Measurements from ENCODE around the gene RNF167. TPM values are rescaled to one million over a fixed set of nuclear protein-coding genes. Genes with fewer than 3 reads are reported as not detected.
A peak's percentile ranks its signal among the peaks of the same experiment; 100 is the strongest.

Gene RNF167
- total RNA-seq, 1 experiment from 2014 or later = 30.6 TPM

DNA sequence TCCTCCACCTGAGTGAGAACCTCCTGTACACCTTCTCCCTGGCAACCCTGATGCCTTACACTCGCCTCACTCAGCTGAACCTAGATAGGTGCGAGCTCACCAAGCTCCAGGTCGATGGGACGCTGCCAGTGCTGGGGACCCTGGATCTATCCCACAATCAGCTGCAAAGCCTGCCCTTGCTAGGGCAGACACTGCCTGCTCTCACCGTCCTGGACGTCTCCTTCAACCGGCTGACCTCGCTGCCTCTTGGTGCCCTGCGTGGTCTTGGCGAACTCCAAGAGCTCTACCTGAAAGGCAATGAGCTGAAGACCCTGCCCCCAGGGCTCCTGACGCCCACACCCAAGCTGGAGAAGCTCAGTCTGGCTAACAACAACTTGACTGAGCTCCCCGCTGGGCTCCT, 7.3 kb upstream of the RNF167 start:
- DNase-seq (ENCODE audit: low read depth, low spot score) = no peak
- in situ Hi-C loops (cut with HindIII; ENCODE audit: low pct_unique_long_range_greater_than_20kb, low sequenced_read_pairs) = no loop called here

DNA sequence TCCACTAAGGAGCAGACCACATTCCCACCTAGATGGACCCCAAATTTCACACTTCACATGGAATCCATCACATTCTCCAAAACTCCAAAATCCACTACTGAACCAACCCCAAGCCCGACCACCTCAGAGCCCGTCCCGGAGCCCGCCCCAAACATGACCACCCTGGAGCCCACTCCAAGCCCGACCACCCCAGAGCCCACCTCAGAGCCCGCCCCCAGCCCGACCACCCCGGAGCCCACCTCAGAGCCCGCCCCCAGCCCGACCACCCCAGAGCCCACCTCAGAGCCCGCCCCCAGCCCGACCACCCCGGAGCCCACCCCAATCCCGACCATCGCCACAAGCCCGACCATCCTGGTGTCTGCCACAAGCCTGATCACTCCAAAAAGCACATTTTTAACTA, 6.4 kb upstream of the RNF167 start:
- in situ Hi-C loops (cut with HindIII; ENCODE audit: low pct_unique_long_range_greater_than_20kb, low sequenced_read_pairs) = no loop called here
- no peak for DNase-seq (ENCODE audit: low read depth, low spot score)

DNA sequence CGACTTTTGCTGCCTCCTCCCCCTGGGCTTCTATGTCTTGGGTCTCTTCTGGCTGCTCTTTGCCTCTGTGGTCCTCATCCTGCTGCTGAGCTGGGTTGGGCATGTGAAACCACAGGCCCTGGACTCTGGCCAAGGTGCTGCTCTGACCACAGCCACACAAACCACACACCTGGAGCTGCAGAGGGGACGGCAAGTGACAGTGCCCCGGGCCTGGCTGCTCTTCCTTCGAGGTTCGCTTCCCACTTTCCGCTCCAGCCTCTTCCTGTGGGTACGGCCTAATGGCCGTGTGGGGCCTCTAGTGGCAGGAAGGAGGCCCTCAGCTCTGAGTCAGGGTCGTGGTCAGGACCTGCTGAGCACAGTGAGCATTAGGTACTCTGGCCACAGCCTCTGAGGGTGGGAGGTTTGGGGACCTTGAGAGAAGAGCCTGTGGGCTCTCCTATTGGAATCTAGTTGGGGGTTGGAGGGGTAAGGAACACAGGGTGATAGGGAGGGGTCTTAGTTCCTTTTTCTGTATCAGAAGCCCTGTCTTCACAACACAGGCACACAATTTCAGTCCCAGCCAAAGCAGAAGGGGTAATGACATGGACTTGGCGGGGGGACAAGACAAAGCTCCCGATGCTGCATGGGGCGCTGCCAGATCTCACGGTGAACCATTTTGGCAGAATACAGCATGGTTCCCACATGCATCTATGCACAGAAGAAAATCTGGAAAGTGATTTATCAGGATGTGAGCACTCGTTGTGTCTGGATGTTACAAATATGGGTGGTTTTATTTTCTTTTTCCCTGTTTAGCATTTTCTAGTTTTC, 5.7 kb upstream of the RNF167 start:
- peak; percentile 47 for DNase-seq (ENCODE audit: low read depth, low spot score)
- in situ Hi-C loops (cut with HindIII; ENCODE audit: low pct_unique_long_range_greater_than_20kb, low sequenced_read_pairs) = no loop called here

DNA sequence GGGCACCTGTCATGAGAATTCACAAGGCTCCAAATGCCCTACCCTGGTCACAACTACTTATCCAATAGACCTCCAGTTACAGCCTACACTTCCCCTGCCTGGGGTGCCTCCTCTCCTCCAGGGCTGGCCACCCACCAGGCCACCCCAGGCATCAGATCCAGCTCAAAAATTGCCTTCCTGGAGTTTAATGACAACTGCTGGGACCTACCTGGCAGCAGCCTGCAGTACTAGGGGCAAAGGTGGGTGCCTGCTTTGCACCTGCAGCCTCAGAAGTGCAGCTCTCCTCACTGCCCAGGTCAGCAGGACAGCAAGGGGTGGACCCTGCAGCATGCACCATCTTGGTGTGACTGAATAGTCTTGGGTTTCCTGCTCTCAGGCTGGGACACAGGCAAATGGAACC, 4.4 kb upstream of the RNF167 start:
- no peak for DNase-seq (ENCODE audit: low read depth, low spot score)
- in situ Hi-C loops (cut with HindIII; ENCODE audit: low pct_unique_long_range_greater_than_20kb, low sequenced_read_pairs) = no loop called here

DNA sequence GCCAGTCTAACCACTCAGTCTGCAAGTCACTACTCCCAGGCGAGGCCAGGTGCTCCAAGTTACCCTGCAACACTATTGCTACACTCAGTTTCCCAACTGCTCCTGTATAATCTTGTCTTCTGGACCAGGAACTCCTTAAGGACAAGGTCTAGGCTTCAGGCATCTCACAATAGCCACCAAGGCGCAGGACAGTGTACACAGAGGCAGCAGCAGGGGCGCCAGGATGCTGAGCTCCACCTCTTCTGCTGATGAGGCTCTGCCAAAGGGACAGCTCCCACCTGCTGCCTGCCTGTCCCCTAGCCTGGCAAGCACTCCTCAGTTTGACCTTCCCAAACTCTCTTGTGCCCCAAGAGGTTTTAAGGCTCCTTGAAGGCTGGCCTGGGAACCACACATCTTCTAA, 3.6 kb upstream of the RNF167 start:
- DNase-seq (ENCODE audit: low read depth, low spot score) = no peak
- in situ Hi-C loops (cut with HindIII; ENCODE audit: low pct_unique_long_range_greater_than_20kb, low sequenced_read_pairs) = no loop called here

DNA sequence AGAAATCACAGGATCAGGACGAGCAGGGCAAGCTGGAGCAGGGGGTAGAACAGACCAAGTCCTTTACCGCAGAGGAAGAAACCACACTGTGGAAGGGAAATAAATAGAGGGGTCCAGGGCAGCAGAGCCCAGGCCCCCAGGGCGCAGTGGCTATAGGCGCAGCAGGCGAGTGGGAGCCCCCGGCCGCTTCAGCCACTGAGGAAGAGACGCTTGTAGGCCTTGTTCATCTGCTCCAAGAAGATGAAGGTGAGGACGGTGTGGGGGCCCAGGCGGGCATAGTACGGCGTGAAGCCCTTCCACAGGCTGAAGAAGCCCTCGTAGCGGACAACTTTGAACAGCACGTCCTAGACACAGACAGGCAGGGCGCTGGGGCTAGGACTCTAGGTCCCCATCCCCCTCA, 2.5 kb upstream of the RNF167 start:
- no peak for DNase-seq (ENCODE audit: low read depth, low spot score)
- in situ Hi-C loops (cut with HindIII; ENCODE audit: low pct_unique_long_range_greater_than_20kb, low sequenced_read_pairs) = no loop called here

DNA sequence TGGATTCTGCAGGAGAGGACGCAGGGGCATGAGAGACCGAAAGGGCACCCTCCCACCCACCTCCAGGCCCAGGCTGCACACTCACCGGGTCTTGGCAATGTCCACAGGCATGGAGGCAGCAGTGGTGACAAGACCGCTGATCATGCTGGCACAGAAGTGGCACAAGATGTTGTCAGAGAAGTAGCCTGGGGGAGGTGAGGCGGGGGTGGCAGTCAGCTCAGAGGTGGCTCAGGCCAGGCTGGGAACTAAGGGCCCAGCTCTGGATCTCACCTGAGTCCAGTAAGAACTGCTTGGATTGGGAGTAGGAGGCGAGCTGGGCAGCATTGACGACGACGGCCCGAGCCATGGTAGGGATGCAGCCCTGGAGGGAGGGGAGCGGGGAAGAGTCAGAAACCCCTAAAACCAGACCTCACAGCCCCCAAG, 2.0 kb upstream of the RNF167 start:
- DNase-seq (ENCODE audit: low read depth, low spot score) = no peak
- in situ Hi-C loops (cut with HindIII; ENCODE audit: low pct_unique_long_range_greater_than_20kb, low sequenced_read_pairs) = no loop called here

DNA sequence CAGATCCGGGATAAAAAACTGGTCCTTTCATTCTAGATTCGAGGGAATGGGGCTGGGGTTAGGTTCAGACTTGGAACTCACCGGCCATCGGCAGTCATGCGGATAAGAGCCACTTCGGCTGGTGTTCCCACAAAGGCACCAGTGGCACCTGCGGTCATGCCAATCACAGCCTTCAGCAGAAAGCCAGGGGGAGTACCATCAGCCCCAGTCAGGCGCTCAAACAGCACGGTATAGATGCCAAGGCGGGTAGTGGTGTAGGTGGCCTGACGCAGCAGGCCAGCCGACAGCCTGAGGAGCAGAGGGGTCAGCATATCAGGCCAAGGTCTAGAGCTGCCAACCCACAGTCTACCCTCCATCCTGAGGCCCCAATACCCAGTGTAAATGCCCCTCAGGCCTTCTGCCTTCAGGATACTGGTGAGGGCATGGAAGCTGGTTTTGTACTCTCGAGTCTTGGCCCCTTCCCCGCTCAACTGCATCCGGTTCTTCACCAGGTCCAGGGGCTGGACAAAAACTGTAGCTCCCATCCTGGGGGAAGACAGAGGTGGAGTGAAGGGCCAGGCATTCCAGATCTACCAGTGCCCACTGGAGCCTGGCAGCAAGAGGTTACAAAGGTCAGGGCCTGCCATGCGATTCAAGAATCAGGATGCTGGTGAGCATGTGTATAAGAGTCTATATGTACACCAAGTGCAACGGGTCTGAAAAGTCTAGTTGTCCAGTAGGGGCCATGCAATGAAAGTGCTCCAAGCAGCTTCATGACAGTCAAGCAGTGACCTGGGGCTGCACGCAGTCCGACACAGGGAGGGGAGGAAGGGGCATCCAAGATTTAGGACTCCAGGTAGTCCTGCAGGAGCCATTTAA, 1.2 kb upstream of the RNF167 start:
- in situ Hi-C loops (cut with HindIII; ENCODE audit: low pct_unique_long_range_greater_than_20kb, low sequenced_read_pairs) = no loop called here
- no peak for DNase-seq (ENCODE audit: low read depth, low spot score)

DNA sequence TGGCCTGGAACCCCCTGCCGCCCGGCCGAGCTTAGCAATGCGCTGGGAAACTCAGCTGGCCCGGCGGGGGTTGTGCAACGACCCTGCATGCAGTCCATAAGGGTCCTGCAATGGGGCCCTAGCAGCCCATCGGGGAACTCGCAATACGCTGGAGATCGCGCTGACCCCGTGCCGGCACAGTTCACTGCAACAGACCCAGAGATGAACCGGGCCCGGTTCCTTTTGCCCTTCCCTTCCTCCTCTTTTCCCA, 597 bp upstream of the RNF167 start:
- no peak for DNase-seq (ENCODE audit: low read depth, low spot score)
- in situ Hi-C loops (cut with HindIII; ENCODE audit: low pct_unique_long_range_greater_than_20kb, low sequenced_read_pairs) = no loop called here

DNA sequence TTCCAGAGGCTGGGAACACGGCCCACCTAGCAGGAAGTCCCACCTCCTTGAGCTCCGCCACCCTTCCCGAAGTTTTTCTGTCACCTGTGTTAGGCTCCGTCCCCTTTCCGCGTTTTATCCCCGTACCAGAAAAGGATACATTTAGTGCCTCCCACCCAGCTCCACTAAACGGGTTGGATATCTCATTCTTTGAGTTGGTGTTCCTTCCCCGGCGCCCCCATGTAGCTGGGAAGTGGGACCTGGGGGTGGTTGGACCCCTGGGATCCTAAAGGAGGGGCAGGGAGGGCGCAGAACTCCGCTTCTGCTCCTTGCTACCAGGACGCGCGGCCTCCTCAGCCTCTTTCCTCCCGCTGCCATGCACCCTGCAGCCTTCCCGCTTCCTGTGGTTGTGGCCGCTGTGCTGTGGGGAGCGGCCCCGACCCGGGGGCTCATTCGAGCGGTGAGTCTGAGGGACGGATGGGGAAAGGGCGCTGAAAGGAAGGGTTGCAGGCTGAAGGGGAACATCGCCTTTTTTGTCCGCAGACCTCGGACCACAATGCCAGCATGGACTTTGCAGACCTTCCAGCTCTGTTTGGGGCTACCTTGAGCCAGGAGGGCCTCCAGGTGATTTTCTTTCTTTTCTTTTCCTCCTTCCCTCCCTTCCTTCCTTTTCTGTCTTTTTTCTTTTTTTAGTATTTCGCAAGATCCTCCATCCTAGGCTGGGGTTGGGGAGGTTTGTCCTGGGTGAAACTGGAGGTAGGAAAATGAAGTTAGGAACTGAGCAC, 669 bp downstream of the RNF167 start:
- in situ Hi-C loops (cut with HindIII; ENCODE audit: low pct_unique_long_range_greater_than_20kb, low sequenced_read_pairs) = no loop called here
- no peak for DNase-seq (ENCODE audit: low read depth, low spot score)

DNA sequence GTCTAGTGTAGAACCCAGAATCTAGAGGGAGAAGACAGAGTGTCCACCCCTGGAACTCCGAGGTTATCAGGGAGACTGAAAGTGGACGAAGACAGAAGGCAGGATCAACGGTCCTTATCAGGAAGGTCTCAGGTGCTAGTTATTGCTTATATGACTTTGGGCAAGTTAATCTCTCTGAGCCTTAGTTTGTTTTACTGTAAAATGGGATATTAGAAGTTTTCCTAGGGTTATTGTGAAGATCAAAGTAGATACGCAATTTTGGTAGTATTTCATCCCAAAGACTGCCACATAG, 1.2 kb downstream of the RNF167 start:
- no peak for DNase-seq (ENCODE audit: low read depth, low spot score)
- in situ Hi-C loops (cut with HindIII; ENCODE audit: low pct_unique_long_range_greater_than_20kb, low sequenced_read_pairs) = no loop called here

DNA sequence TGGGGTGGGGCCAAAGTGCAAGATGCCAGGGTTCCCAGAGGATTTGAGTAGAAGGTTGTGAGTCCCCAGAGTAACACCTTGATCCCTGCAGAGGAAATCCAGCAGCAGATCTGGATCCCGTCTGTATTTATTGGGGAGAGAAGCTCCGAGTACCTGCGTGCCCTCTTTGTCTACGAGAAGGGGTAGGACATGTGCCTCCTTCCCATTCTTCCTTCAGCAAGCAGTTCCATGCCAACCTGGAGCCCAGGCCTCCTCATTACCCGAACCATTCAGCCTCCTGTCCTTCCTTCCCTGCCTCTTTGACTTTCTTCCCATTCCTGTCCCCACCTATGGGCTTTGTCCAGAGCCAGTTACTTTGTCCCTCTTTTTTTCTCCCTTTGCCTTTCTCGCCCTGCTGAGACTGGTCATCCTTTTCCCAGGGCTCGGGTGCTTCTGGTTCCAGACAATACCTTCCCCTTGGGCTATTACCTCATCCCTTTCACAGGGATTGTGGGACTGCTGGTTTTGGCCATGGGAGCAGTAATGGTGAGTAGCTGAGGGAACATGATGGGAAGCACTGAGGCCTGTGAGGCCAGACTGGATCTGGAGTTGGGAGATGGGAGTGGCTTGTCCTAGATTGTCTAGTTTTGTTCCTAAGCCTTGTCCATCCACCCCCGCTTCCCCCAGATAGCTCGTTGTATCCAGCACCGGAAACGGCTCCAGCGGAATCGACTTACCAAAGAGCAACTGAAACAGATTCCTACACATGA, 2.9 kb downstream of the RNF167 start:
- in situ Hi-C loops (cut with HindIII; ENCODE audit: low pct_unique_long_range_greater_than_20kb, low sequenced_read_pairs) = no loop called here
- no peak for DNase-seq (ENCODE audit: low read depth, low spot score)

DNA sequence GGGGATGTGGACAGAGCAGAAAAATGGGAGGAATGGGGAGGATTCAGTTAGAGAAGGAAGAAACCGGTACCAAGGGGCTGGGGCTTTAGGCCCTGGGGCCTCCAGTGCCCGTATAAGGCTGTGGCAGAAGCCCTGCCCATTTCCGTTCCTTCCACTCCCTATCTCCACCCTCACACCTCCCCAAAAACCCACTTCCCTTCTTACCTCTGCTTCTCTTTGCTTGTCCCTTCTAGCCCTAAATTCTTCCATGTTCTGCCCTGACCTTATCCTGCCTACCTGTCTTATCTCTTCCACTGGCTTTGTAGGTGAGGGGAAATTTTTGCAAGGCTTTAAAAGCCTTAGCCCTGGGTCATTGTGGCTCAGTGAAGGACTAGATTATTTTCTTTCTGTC, 4.1 kb downstream of the RNF167 start:
- DNase-seq (ENCODE audit: low read depth, low spot score) = no peak
- in situ Hi-C loops (cut with HindIII; ENCODE audit: low pct_unique_long_range_greater_than_20kb, low sequenced_read_pairs) = no loop called here

DNA sequence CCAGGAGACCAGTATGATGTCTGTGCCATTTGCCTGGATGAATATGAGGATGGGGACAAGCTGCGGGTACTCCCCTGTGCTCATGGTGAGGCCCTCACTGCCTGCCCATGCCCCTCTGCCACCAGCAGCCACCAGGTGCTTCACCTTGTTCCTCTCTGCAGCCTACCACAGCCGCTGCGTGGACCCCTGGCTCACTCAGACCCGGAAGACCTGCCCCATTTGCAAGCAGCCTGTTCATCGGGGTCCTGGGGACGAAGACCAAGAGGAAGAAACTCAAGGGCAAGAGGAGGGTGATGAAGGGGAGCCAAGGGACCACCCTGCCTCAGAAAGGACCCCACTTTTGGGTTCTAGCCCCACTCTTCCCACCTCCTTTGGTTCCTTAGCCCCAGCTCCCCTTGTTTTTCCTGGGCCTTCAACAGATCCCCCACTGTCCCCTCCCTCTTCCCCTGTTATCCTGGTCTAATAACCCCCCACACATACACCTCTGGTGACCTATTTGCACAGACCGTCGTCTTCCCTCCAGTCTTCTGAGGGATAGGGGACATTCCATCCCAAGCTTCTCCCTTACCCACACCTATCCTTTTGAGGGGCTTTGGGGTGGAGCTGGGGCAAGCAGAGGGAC, 4.6 kb downstream of the RNF167 start:
- no peak for DNase-seq (ENCODE audit: low read depth, low spot score)
- in situ Hi-C loops (cut with HindIII; ENCODE audit: low pct_unique_long_range_greater_than_20kb, low sequenced_read_pairs) = no loop called here

DNA sequence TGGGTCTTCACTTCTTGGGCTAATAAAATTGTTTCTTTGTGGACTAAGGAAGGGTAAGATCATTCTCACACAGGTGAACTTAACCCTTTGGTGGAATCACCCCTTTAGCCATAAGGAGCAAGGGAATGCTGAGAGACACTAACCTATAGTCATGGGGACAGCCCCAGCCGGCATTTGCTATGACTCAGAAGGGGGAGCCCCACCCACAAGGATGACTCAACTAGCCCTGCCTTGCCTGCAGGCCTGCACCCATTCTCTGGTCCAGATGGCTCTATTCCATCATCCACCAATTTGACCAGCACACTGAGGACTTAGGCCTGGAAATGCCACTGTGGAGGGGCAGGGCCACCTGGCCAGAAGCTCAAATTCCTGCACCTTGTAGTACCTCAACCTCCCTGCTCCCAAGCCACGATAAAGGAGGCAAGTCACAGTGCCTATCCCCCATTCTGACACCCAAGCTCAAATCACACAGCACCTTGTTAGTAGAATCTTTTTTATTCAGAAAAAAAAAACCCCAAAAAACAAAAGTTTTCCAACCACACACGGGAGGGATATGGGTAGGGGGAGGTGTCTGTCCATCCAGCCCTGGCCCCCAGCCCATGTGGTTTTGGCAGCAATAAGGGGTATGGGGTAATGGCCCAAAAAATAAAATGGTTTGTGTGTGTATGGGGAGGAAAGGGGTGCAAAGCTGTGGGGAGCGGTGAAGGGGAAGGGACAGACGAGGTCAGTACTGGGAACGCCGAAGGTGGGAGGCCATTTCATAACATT, 5.3 kb downstream of the RNF167 start:
- DNase-seq (ENCODE audit: low read depth, low spot score) = peak; percentile 71

DNA sequence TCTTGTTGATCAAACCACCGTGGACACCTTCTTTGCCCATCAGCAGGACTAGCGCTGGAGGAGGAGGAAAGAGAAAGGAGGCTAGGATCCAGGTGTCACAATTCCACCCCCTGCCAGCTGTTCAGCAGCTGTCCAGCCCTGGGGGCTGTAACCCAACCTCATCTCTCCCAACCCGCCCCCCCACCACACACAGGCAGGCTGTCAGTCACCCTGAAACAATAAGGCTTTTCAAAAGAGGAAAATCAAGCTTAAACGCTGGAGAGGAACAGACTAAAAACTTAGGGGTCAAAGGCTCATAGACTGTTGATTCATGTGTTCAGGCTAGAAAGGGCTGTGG, 5.8 kb downstream of the RNF167 start:
- no peak for DNase-seq (ENCODE audit: low read depth, low spot score)
- in situ Hi-C loops (cut with HindIII; ENCODE audit: low pct_unique_long_range_greater_than_20kb, low sequenced_read_pairs) = no loop called here

More for the DNA sequence above, 5.3 kb downstream of the RNF167 start:
- in situ Hi-C loops (cut with HindIII; ENCODE audit: low pct_unique_long_range_greater_than_20kb, low sequenced_read_pairs) = no loop called here

DNA sequence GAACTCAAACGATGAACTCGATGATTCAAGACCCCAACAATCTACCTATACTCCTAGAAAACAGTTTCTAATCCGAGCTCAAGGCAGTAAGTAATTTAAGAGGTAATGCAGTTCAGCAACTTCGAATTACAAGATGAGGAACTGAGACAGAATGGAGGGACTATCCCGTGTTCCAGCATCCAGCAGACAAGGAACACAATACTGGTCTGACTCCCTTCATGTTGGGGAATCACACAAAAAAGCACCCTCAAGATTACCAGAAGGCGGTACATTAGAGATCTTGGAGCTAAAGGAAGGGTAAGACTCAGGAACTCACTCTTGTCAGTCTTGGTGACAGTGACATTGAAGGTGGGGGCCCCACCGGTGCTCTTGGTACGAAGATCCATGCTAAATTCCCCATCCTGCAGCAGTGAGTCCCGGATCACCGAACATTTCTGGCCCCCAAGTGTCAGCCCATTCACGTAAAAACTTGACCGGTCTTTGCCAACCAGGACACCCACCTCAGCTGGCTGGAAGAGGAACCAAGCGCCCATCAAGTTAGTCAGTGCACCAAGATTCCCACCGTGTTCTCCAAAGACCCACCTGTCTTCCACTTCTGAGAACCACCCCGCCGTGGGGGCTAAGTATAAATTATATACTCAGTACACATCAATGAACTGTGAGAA, 6.4 kb downstream of the RNF167 start:
- no peak for DNase-seq (ENCODE audit: low read depth, low spot score)

More for the DNA sequence above, 6.4 kb downstream of the RNF167 start:
- in situ Hi-C loops (cut with HindIII; ENCODE audit: low pct_unique_long_range_greater_than_20kb, low sequenced_read_pairs) = no loop called here
